GM21390 (cell line): ENCODE results near the gene CHCHD1.
"Not testable (repeated sequence)": the region's sequence is repeated elsewhere in the genome, so short reads cannot be mapped to it uniquely, and the experiment has no call there.

Source experiments
- ATAC-seq: cut with Tn5 transposase; IDR thresholded peaks from one replicate; pipeline ENCODE4 v1.9.1; 2021; ENCODE audit not compliant: unreplicated experiment

Gene CHCHD1

DNA sequence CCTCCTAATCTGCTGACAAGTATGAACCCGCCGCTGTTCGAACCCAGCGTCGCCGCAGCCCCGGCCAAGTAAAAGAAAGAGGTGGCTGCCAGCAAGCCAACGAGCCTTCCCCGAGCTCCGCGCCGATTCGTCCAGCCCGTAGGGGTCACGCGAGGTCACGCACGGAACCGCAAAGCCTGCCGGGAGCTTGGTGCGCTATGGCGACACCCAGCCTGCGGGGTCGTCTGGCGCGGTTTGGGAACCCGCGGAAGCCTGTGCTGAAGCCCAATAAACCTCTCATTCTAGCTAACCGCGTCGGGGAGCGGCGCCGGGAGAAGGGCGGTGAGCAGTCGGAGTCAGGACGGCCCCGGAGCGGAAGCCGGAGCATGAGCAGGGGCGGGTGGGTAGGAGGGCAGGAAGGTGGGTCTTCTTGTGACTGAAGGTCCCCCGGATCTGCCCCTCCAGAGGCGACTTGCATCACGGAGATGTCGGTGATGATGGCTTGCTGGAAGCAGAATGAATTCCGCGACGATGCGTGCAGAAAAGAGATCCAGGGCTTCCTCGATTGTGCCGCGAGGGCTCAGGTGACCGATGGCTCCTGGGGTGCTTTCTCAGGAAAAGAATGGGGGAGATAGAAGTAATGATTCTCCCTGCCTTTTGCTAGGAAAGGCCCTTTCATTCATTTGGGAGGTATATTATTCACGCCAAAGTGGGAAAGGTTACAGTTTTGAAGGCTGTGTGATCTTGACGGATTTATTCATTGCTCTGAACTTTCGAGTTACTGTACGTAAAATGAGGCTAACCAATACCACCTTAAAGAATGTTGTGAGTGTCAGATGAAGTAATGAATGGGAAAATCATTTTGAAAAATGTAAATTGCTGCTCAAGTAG lies at the start of gene CHCHD1:
Gene CHCHD1 (plus strand): TSS at position 170 of the 870 bp plus-strand sequence. CDS start 28 bp downstream, at position 198.
- peak; percentile 55 for ATAC-seq

DNA sequence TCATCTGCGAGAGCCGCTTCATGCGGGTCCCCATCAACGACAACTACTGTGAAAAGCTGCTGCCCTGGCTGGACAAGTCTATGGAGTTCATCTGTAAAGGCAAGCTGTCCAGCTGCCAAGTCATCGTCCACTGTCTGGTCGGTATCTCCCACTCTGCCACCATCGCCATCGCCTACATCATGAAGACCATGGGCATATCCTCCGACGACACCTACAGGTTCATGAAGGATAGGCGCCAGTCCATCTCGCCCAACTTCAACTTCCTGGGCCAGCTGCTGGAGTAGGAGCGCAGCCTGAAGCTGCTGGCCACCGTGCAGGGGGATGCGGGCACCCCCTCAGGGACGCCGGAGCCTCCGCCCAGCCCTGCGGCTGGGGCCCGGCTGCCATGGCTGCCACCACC lies 49.4 kb upstream of the CHCHD1 start:
- ATAC-seq = no peak

DNA sequence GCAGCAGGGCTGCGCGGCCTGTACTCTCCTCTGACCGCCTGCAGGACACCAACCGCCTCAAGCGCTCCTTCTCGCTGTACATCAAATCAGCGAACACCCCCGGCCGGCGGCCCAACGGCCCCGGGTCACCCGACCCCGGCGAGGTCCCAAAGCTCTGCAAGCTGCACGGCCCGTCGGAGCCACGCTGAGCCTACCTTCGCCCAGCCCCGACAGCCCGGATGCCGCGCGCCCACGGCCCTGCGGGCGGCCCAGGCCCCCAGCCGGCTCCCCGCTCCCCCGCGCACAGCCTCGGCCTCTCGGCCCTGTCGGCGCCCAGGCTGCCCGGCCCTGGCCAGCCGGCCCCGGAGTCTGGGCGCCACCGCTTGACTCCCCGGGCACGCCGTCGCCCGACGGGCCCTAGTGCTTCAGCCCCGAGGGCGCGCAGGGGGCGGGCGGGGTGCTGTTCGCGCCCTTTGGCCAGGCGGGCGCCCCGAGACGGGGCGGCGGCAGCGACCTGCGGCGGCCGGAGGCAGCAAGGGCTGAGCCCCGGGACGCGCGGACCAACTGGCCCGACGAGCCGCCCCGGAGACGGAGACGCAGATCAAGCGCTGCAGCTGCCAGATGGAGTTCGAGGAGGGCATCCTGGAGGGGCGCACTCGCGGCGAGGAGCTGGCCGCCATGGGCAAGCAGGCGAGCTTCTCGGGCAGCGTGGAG lies 48.8 kb upstream of the CHCHD1 start:
- no peak for ATAC-seq

DNA sequence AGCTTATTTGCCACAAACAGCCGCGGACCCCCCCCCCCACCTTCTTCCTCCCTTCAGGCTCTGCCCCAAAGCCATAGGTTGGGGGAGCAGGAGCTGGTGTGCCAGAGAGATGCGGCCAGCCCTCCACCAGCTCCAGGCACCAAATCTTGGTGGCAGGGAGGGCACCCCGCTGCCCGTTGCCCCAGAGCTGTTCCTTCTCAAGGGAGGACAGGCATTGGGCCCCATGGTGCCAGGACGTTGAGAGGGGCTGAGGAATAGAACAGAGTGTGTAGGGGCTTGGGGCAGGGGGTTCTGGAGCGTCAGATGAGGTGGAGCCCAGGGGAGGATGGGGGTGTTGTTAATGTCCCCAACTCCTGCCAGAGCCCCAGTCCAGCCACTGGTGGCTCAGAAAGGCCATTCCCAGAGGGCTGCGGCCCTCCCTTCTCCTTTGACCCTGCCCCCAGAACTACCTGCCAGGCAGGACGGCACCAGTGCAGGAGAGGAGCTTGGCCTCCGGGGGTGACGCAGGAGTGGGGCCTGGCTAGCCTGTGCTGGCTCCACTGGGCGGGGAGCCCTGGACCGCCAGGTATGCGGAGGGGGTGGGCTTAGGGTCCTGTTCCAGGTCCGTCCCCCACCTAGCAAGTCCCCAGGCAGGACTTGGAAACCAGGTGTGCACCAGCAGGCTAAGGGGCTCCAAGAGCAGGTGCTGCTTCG lies 47.7 kb upstream of the CHCHD1 start:
- no peak for ATAC-seq

DNA sequence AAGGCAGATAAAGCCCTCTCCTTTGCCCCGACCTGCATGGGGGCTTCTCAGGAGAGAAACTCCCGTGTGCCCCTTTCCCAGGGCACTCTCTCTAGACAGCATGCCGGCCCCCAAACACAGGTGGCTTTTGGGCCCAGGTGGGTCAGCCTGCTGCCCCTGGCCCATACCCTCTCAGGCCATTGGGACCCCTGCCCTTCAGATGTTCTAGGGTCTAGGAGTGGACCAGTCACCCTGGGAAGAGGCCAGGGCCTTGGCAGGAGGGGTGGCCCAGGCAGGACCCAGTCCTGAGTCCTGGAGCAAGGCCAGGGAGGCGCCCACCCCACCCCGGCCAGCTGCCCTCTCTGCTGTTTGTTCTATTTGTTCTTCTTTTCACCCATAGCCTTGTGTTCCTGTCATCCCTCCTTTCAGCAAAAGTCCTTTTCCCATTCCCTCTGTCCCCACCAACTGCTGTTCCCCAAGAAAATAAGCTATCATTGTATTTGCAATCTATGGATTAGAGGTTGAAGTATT lies 47.0 kb upstream of the CHCHD1 start:
- no peak for ATAC-seq

DNA sequence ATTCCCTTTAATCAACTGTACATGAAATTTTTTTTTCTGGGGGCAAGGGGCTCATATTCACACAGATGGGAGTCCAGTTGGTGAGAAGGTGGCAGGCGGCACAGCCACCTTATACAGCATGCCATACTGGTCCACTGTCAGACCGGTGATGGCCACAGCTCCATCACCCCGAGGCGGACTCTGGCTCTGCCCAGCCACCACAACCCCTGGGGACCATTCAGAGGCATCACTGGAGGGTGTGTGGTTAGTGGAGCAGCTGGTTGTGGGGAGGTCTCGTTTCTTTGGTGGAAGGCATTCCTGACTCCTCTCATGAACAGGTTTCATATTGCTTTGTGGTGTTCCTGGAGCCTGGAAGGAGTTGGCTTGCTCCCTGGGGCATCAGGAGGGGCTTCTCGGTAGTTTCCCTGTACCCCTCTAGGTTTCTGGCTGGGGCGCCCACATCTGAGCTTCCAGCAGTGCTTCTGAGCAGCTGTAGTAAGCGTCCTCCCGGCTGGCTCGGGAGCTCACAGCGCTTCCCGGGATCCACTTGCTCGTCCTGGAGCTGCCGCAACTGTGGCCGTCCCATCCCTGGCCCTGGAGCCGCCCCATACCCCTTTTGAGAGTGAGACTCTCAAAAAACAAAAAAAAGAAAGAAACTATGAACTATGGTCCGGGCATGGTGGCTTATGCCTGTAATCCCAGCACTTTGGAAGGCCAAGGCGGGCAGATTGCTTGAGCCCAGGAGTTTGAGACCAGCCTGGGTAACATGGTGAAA lies 41.2 kb upstream of the CHCHD1 start:
- ATAC-seq = not testable (repeated sequence)

DNA sequence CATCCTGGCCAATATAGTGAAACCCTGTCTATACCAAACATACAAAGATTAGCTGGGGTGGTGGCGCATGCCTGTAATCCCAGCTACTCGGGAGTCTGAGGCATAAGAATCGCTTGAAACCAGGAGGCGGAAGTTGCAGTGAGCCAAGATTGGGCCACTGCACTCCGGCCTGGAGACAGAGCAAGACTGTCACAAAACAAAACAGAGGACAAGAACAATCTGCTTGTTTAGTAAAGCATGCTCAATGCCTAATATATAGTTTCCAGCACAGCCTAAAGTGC lies 39.5 kb upstream of the CHCHD1 start:
- ATAC-seq = no peak

DNA sequence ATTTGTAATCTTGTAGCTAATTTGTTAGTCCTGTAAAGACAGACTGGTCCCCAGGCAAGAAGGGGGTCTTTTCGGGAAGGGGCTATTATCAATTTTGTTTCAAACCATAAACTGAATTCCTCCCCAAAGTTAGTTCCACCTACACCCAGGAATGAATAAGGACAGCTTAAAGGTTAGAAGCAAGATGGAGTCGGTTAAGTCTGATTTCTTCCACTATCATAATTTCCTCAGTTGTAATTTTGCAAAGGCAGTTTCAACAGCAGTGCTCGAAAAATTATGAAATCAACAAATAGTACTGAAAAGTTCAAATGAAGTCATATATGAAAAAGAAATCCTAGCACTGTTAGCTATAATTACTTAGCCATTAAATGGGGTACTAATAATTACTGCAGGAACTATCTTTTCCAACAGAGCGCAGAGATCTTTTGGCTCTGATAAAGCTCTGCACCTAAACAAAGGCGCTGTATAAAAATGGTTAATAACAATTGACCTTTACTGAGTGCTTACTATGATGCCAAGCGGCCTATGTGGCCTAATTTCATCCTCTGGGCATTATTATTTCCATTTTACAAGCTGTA lies 38.4 kb upstream of the CHCHD1 start:
- ATAC-seq = no peak

DNA sequence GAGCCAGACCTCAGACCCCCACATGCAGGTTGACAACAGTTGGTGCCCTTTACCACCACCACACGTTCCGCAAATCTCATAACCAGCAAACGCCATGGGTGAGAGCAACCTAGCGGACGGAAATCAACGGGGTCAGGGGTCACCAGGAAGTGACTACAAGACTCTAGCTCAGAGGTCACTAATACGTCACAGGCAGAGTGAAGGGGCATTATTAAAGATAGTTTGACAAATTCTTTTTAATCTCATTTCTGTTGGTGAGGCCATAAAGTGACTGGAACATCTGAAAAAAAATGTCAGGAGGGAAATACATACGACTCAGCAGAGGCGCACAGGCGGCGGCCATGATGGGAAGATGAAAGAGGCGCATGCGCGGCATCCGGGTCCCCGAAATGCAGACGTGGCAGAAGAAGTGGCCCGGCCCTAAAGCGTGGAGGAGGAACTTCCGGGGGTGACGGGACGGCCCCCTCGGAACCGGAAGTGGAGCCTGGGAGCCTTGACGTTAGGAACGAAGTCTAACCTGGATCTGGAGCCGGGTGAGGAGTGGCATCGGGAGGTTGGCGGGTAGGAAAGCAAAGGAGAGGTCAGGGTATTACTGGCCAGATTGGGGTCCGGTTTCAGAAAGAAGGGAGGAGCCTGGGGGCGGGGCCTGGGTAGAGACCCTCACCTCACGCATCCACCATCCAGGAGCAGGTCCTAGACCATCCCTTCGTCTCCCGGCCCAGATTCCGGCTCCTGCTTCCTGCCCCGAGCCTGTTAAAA lies 37.8 kb upstream of the CHCHD1 start, which contains the start of gene SEC24C:
Gene SEC24C (plus strand): TSS at position 468 of the 759 bp plus-strand sequence. CDS start 2,461 bp downstream, outside the sequence.
- ATAC-seq = peak; percentile 89

DNA sequence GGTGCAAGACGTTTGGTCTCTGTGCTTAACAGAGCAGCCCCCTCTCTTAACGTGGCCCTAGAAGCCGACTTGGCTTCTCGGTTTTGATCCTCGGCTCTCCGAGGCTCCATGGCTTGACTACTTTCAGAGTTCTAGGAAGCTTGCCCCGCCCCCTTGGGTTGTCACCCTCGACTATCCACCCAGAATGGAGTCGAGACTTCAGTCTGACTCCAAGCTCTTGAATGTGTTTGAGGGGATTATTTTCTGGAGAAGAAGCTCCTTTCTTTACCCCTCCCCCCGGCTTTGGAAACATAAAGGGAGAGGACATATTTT lies 37.2 kb upstream of the CHCHD1 start:
- ATAC-seq = peak; percentile 22

DNA sequence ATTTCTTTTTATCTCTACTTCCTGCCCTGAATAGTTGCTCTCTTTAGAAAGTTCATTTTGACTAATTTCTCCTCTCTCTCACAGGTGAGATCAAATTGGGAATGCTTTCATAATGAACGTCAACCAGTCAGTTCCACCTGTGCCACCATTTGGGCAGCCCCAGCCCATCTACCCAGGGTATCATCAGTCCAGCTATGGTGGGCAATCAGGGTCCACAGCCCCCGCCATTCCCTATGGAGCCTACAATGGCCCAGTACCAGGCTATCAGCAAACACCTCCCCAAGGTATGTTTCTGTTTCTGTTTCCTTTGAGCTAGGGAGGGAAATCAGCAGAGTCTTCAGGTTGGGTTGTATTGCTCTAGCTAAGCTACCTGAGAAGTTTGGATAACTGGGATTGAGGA lies 35.1 kb upstream of the CHCHD1 start:
- no peak for ATAC-seq

DNA sequence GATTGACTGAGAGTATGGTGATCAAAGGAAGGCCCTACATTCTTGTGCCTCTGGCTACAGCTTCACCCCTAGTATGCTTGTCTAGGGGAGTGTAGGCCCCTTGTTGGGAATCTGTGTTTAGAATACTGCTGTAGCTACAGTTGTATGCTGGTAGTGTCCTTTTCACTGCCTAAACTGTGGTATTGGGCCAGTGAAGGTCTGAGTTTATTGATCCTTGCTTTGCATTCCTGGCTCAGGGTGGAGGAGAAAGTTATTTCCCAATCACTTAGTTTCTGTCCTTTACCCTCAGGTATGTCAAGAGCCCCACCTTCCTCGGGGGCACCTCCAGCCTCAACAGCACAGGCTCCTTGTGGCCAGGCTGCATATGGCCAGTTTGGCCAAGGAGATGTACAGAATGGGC lies 31.0 kb upstream of the CHCHD1 start:
- no peak for ATAC-seq

DNA sequence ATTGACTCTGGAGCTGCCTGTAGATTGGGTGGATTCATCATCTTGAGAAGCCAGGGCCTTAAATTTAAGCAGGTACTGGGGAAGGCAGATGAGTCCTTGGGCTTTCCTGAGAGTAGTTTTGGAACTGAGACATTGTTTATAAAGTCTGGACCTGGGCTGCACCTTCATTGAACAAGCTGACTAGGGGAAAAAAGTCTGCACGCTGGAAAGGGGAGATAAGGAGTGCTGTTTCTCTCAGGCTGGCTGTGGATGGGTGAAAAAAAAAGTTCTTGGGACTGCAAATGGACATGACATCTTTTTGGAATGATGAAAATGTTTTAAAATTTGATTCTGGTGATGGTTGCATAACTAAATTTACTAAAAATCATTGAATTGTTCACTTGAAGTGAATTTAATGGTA lies 25.7 kb upstream of the CHCHD1 start:
- ATAC-seq = no peak

DNA sequence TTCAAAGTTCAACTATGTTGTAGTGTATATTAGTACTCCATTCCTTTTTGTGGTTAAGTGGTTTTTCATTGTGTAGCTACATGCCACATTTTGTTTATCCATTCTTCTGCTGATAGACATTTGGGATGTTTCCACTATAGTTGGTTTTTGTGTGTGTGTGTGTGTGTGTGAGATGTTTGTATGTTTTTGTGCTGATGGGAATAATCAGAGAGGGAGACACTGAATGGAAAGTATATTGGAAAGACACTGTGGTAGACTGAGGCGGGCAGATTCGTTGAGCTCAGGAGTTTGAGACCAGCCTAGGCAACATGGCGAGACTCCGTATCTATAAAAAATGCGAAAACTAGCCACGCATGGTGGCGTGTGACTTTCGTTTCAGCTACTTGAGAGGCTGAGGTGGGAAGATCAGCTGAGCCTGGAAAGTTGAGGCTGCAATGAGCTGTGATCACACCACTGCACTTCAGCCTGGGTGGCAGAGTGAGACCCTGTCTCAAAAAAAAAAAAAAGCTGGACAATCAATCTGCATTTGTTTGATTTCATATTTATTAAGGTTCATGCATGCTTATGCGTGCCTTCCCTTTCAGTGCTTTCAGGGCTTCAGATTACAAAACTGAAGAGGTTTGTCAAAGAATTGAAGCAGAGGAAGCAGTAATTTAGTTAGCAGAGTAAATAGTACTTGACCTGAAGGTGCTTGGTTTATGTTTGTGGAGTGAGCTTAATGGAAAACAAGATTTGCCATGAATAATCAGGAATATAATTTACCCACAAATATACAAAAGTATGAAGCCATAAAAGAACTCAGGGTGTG lies 22.9 kb upstream of the CHCHD1 start:
- ATAC-seq = no peak

DNA sequence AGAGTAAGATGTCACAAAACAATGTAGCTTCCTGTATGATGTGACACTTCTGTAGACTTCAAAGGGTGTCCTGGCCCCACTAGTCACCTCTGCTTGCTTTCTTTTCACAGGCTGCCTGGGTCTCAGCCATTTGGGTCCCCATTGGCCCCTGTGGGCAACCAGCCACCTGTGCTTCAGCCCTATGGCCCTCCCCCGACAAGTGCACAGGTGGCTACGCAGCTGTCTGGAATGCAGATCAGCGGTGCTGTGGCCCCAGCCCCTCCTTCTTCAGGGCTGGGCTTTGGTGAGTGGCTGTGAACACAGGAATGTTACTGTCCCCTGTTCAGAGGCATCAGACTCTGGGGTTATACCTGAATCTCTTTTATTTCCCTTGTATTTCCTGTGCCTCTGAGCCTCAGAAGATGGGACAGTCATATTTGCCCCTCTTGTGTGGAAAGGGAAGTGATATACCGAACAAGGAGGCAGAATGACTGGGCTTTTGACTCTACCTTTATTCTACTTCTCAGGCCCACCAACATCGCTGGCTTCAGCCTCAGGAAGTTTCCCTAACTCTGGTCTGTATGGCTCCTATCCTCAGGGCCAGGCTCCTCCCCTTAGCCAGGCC lies 22.2 kb upstream of the CHCHD1 start:
- ATAC-seq = no peak

DNA sequence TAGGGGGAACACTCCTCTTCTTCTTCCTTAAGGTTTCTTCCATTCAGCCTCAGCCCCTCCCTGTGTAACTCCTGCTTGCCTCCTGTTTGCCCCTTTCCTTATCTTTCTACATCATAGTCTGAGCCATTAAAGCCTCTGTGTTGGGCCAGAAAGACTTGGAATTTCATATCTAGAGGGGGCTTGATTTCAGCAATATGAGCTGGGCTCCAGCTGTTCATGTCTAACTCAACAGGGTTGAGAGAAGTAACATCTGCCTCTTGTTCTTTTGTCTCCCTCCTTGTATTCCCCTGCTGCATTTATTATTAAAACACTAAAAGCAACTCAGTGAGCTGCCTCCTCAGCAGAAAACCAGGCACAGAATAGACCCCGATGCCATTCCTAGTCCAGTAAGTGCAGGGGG lies 20.1 kb upstream of the CHCHD1 start:
- no peak for ATAC-seq

DNA sequence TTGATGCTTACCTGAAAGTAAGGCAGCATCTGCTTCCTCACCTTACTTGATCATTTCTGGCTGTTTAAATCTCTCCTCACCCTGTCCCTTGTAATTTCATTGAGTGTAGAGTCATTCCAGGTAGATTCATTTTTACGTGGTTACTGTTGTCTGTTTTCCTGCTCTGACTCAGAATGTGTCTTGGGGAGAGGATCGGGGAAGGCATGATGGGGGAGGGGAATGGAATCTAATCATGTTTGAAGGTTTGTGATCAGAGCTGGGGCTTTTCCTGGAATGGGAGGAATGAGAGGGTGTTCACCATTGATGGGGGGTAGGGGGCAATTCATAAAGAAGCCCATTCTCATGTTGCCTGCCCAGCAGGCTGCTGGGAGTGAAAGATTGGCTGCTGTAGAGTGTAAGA lies 18.9 kb upstream of the CHCHD1 start:
- ATAC-seq = no peak

DNA sequence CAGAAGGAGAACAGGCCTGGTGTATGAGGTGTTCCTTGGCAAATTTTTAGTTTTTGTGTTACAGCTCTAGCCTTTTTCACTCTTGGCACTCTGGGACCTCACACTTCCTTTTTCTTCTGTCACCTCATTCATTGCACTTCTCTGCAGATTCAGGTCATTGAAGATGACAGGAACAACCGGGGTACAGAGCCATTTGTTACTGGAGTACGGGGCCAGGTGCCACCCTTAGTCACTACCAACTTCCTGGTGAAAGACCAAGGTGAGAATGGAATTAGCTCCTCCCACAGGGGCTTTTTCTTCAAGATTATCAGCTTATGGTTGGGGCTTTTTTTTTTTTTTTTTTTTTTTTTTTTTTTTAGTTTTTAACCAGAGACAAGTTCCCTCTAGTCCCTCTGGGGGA lies 18.5 kb upstream of the CHCHD1 start:
- no peak for ATAC-seq

DNA sequence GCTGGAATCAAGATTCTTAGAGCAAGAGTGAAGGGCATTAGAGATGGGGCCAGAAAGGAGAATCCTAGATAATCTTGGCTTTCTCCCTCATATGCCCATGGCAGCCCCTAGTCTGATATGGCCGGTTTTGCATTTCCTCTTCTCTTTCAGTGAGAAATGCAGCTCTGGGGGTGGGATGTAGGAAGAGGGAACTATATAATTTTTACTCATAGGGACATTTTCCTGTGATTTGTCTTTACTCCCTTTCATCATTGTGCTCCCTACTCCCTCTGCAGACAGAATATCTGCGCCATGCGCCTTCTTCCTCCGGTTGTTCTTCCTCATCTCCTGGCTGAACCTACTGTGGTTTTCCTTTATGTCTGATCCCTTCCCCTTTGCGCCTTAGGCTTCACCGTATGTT lies 16.8 kb upstream of the CHCHD1 start:
- no peak for ATAC-seq
